ENCODE measurements around the gene MAP3K1.
A peak's percentile ranks its signal among the peaks of the same experiment; 100 is the strongest.
"Not testable (repeated sequence)": the region's sequence is repeated elsewhere in the genome, so short reads cannot be mapped to it uniquely, and the experiment has no call there.

Gene MAP3K1

DNA sequence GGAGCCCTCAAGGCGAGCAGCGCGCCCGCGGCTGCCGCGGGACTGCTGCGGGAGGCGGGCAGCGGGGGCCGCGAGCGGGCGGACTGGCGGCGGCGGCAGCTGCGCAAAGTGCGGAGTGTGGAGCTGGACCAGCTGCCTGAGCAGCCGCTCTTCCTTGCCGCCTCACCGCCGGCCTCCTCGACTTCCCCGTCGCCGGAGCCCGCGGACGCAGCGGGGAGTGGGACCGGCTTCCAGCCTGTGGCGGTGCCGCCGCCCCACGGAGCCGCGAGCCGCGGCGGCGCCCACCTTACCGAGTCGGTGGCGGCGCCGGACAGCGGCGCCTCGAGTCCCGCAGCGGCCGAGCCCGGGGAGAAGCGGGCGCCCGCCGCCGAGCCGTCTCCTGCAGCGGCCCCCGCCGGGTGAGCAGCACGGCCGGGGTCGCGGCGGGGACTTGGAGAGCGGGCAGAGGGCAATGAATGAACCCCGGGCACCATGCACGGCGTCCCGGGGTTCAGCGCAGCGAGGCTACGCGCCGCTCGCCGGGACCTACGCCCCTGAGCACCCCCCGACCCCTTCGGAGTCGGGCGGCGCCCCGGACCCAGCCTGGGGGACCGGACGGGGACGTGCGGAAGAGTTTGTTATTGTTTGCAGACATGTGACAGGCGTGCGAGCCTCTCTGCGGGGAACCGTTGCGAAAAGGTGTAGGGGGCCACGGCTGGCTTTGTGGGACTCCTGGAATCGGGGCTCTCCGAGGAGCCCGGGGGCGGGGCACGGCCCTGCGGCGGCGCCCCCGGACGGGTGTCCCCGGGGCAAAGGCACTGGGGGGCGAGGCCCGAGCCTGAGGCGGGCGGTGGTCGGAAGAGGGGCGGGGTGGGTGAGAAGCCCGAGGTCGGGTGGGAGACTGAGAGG, 553 bp downstream of the MAP3K1 start:
- DNase-seq, result peak; percentile 92

DNA sequence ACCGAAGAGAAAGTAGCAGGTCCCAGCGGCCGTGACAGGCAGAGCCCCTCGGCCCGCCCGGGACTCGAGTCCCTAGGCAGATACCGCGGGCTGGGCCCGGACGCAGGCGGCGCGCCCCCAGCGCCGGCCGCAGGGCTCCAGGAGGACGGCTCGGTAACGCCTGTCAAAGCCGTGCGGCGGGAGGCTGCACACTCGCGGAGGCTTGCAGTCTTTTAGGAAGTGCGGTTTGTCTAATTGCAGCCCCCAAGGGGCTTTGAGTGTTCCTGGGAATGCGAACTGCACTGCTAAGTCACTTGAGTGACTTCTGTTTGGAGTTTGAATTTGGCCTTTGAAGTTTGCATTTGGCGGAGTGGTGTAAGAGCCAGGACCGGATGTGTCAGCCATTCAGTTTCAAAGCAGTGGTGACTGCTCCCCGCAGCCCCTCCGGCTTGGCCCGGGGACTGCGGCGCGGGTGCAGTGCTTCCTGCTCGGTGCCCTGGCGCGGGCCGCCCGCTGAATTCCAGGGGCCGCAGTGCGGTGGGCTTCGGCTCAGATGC, 1.3 kb downstream of the MAP3K1 start:
- peak; percentile 87 for DNase-seq

DNA sequence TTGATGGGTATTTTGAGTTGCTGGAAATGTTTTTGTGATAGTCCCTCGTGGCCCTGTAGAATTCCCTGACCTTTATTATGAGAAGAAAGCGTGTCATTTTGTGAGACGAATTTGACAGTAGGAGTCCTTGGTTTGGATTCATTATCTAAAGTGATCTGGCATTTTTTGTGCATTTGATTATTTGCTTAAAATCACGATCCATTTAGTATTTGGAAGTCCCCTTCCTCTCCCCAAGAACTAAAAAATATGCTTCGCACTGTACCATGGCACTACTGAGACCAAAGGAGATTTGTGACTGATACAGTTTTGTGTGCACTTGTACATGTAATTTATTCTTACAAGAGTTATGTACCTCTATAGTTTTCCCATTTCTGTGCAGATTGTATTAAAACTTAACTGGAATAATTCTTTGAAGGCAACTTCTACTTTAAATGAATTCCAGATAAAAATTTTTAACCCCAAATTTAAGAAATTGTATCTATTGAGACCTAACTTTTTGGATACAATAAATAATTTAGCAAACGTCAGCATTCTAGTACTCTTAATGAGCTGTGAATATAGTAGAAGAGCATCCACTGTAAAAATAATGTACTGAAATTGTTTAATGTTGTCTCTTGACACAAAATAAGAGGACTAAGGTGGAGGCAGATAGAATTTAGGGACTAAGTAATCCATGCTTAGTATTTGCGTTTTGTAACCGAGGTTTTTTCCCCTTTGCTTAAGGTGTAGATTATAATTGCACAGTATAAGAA, 2.1 kb downstream of the MAP3K1 start:
- DNase-seq, result no peak

DNA sequence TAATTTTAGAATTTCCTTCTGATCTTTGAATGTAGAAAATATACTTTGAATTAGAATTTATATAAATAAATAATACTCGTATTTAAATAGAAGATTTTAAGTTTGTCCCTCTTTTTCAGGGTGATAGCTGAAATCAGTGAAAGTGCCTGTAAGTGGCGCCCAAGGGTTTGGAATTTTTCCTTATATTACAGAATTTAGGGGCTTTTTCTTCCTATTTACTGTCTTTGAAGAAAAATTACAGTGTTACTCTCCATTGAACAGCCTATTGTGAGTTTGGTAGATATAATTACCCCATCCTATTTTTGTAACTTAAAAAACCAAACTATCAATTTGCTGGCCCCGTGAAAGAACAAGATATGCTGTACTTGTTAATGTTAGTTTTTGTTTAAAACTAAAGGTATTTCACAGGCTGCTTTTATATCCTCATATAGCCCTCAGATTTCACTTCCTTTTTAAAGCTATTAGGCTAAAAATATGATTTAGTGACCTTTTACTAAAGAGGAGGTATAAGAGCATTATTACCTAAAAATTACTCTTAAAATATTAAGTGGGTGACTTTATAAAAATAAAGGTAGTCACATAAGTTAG, 3.2 kb downstream of the MAP3K1 start:
- no peak for DNase-seq

DNA sequence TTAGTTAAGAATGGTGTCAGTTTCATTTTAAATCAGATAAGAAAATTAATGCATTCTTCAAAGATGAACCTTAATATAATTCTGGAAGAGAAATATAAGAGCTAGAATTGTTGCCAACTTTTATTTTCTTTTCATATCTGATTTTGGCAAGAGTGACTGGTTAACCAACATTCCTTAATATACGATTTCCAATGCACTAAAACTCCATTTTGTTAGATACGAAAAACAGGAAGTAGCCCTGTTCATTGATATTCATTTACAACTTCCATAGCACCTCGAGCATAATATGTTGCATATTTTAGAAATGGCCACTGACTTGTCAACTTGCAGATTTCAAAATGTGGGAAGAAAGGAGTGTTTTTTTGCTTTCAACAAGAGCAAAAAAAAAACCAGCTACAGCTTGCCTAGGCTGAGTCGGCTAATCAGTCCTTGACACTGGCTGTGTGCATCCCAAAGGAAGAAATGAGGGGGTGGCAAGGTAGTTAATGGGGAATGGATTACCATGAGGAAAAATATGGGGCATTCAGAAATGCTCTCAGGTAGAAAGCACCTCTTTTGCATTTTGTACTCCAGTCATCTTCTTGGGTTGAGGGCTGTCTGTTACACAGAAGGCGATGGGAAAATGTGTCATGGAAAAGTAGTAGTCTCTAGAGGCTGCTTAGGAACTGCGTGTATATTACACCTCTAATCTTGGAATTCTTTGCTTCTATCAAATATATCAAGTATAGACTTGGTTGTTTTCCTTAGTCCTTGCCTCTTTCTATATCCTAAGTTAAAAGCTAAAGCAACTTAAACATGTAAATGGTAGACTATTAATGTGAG, 3.9 kb downstream of the MAP3K1 start:
- DNase-seq, result peak; percentile 20

DNA sequence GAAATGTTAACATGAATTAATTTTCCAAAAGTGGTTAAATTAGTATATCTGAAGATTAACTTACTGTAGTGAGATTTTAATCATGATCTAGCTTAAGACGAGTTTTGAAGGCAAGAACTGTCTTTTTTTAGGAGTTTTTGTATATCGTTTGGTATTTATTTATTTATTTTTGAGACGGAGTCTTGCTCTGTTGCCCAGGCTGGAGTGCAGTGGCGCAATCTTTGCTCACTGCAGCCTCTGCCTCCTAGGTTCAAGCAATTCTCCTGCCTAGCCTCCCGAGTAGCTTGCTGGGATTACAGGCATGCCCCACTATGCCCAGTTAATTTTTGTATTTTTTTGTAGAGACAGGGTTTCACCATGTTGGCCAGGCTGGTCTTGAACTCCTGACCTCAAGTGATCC, 6.5 kb downstream of the MAP3K1 start:
- DNase-seq, result not testable (repeated sequence)

DNA sequence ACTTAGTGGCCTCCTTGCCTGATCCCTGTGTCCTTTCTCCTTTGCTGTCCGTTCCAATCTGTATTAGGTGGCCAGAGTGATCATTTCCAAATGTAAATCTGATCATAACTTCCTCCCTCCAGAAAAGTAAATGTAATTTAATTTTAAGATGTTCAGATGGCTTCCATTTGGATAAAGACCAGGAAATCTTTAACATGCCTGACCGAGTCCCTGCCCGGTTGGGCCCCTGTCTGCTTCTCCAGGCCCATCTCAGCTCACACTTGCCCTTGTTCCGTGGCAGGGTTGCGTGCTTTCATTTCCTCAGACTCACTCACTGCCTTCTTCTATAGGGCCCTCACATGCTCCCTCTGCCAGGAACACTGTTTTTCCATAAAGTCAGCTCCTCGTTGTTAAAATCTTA, 7.6 kb downstream of the MAP3K1 start:
- no peak for DNase-seq

DNA sequence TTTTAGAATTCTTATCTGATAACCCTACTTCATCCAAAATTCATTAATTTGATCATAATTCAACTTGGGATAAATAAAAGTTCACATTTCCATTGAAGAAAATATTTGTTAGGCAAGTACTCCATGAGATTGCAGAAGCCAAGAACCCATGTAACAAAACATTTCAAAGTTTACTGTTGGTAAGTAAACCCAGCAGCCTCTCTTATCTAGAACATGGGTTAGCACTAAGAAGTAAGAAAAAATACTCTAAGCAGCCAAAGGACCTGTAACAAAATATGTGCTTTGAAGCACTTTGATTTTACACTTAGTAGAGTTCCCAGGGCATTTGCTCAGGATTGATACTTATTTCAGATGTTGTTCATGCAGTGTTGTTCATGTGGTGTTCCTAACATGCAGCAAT, 8.7 kb downstream of the MAP3K1 start:
- DNase-seq, result no peak

DNA sequence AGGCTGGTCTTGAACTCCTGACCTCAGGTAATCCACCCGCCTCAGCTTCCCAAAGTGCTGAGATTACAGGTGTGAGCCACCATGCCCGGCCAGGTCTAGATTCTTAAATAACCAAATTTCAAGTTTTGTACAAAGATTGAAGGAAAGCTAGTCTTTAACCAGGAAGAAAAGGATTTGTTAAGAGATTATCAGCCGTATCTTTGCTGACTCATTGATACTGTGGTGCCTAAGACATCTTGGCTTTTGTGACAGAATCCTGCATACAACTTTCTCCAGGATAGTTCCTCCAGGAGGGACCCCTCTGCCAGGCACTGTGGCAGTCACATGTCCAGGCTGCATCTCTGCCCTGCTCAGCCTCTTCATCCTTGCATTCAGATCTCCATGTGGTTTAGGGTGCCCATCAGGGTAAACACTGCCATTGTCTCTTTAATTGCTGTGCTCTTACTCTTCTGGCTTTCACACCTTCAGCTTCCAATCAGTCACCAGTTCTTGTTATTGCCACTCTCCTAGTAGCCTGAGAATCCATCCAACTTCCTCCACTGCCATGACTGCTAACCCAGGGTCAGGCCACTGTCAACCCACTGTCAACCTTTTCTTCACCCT, 10.0 kb downstream of the MAP3K1 start:
- DNase-seq, result no peak

DNA sequence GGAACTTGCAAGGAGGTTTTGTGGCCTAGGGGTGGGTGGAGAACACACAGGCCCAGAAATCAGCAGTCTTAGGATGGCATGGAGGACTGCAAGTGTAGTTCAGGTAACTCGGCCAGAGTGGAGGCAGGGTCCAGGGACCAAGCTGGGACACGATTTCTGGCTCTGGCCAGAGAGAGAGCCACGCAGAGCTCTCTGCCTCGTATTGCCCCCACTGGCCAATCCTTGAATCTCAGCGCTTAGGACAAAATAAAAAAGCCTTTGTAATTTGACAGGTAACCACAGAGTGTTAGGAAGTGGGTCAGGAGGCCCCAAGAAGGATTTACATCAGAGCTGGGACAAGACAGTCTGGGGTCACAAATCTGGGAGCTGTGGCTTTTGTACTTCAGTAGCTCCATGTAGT, 11.7 kb downstream of the MAP3K1 start:
- DNase-seq, result no peak

DNA sequence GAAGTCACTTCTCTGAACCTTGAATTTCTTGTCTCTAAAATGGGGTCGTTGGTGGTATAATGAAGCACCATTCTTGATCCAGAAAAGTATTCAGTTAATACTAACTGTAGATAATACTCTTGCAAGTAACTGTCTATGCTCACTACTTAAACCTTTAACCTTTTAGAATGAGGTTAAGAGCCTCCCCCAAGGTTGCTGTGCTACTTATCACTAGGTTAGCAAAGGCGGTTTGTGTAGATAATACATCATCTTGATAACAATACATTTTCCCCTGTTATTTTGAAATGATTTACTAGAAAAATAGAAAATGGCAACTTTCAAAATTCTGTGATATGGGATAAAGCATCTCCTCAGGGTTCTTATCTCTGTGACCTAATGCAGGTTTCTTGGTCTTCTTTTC, 12.6 kb downstream of the MAP3K1 start:
- no peak for DNase-seq

DNA sequence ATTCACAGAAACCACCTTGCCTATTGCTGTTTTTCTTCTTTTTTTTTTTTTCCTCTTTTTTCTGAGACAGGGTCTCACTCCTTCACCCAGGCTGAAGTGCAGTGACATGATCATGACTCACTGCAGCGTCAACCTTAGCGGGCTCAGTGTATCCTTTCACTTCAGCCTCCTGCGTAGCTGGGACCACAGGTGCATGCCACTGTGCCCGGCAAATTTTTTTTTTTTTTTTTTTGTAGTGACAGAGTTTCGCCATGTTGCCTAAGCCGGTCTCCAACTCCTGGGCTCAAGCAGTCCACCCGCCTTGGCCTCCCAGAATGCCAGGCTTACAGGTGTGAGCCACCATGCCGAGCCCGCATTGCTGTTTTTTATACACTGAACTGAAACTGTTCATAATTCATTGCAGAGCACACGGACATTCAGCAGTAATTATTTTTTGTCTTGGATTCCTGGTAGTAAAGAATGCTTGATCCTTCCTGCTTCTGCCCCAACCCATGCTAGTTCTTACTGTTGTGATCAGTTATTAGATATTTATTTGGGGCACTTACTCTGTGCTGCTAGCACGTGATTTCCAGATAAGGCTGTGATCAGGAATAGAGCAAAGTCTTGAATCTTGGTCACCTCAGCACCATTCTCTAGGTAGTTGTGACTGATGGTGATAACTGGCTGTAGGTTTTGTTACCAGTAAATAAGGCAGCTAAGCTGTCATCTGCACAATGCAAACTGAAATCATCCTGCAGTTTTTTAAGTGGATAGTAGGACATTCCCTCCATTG, 14.0 kb downstream of the MAP3K1 start:
- no peak for DNase-seq

DNA sequence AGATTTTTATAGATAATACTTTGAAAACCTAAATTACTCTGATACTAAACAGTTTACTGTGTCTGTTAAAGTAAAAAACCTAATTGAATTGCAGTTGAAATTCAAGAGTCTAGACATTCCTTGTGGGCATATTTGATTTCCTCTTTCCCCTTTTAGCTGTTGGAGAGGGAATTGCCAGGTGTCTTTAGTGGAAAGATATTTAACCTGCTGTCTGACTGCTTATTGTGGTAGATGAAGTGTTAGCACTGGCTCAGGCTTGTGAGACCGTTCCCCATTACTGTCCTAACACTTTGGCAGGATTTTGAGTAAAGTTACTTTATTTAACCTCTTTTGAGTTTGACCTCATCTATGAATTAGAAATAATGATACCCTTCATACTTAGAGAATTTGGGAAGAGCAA, 16.4 kb downstream of the MAP3K1 start:
- no peak for DNase-seq

DNA sequence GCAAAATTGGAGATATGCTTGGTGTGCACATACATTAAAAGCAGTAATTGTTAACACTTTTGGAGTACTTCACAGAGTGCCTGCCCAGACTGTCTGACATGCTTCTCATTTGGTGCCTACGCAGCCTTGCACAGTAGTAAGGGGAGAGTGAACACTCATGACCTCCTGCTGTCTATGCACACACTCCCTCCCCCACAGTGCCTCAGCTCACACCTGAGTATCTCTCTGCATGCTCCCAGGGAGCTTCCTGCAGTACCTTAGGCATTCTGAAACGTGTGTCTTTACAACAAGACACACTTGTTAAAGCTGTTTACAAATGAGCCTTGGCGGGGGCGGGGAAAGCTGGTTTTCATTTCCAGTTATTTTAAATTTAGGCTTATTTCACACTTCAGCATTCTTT, 18.0 kb downstream of the MAP3K1 start:
- no peak for DNase-seq

DNA sequence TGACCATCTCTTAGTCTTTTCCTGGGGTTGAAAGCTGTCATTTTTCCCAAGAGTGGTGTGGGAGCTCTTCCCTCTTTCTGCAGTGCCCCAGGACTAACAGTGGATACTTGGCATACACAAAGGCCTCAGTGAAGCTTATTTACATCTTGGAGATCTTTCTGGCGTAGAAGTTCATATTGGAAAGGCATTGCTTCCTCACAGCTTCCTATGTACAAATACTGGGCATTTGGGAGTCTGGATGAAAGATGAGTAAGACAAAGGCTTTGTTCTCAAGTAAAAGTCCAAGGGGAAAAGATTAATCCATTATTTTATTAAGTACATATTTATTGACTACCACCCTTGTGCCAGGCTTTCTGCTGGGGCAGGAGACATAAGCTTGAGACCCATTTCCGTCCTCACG, 22.0 kb downstream of the MAP3K1 start:
- DNase-seq, result no peak

DNA sequence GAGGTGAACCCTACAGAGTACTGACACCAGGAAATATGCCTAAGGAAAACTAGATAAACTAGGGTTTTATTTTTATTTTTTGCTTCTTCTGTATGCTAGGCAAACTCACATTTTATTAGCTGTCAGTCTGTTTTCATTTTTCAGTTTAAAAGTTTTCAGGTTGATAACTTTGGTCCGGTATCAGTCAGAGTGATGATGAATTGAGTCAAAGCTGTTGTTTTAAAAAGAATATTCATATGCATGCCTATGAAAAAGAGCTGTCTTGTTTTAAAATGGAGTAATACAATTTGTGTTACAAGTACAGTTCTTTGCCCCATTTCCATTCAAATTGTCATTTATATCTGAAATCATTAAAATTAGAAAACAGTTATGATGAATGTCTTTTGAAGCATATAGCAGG, 22.6 kb downstream of the MAP3K1 start:
- no peak for DNase-seq

DNA sequence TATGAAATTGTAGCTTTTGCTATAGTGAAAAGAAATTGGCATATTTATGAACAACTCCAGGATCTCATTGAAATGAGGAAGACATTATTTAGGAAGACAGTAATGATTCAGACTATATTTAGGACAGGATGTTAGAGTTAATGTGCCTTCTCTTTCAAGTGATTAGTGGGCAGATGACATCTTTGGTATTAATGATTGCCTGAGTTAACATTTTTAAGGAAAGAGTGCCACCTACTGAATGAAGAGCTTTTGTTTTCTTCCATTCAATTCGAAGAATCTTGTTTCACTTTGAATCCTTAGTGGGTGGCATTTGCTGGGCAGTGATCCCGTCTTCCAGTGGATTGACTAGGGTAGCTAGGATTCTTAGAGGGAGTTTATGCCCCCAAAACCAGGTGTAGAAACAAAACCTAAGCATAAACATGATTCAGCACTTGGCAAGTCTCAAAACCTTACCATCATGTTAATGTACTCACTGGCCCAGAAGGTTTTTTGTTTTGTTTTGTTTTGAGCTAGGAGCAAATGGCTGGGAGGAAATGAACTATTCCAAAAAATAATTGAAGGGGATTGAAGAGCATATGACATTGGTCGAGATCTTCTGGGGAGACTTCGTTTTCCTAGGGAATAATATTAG, 23.2 kb downstream of the MAP3K1 start:
- DNase-seq, result peak; percentile 30

DNA sequence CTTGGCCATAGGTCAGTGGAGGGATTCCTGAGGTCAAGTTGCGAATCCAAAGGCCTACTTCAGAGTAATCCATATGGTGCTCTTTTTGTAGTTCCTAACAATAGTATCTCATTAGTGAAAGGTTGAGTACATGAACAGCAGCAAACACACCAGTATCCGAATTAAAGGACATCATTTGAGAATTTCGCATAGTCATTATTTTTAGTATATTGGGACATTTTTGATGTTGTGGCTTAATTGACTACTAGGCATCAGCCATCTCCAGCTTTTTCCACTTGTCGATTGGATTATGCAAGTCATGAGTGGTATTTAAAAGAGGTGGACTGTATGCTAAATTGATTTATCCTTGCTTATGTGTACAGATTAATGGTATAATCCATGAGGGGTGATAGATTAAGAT, 23.7 kb downstream of the MAP3K1 start:
- no peak for DNase-seq

DNA sequence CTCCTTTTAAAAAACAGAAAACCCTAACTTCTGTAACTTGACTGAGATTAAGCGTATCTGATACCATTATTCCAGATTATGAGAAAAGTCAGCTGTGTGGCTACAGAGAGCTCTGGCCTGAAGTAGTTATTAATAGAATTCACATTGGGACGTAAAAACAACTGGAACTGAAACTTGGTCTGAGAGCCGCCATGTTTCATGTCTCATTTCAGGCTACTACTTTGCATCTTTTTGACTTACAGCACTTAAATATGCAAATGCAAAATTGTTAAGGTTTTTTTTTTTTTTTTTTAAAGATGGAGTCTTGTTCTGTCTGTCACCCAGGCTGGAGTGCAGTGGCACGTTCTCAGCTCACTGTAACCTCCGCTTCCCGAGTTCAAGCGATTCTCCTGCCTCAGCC, 25.2 kb downstream of the MAP3K1 start:
- DNase-seq, result no peak

DNA sequence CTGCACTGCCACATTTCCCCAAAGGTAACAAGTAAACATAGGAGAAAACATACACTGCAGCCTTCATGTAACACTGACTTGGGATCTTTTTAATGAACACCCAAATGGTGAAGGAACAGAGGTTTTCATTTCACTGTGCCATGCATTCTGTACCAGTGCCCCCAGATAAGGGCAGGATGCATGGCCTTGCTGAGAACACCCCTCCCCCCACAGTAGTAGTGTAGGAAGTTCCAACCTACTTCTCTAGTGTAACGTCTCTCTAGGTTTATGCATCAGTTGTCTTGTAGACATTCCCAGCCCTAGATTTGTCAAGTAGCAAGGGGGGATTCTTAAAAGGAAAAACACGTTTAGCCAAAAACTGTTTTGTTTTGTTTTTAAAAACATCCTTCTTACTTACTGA, 29.9 kb downstream of the MAP3K1 start:
- DNase-seq, result no peak

Data from right kidney (tissue), 1 donor.